Breast epithelium (tissue), 3 donors: ENCODE data around the gene CCER1.

Source experiments
- CTCF ChIP-seq, 3 donors: fragments of 450-650 bp; IDR thresholded peaks; one replicate each; pipeline ENCODE4 v1.5.1; 2016 to 2017; ENCODE audit warnings: antibody characterized with exemption in 3 of 3, mild to moderate bottlenecking in 3 of 3, moderate library complexity in 3 of 3
- POLR2A ChIP-seq: fragments of 450-650 bp; IDR thresholded peaks from one replicate; pipeline ENCODE4 v1.6.1; 2016; ENCODE audit warnings: antibody characterized with exemption, mild to moderate bottlenecking, moderate library complexity
- POLR2AphosphoS5 ChIP-seq, 3 donors: sonication (generic); formaldehyde crosslinking; IDR thresholded peaks; one replicate each; pipeline ENCODE4 v1.6.1; 2017; ENCODE audit warnings: antibody characterized with exemption in 3 of 3

DNA sequence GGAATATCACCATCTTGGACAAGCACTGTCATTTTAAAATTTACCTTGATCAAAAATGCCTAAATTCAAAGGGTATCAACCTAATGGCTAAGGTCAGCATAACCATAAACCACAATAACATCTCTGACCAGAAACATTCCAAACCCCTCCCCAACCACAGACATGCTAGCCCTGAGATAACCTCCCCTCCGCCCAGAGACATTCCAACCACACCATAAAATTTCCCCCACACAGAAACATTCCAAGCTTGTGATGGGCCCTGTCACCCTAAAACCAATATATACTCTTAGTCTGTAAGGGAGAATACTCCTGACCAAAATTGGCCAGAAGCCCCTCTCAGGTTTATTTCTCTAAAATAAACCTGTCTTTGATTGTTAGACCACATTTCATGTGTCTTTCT, 32.1 kb upstream of the CCER1 start:
- TF ChIP-seq CTCF (IDR thresholded peaks at IDR 0.05) = no peak
- TF ChIP-seq POLR2AphosphoS5 (IDR thresholded peaks at IDR 0.05) = no peak
- TF ChIP-seq POLR2A = no peak
